ENCODE data around the gene MAP3K2.

The MAP3K2 gene

GRCh38 chr2:127280693-127281092 is 107.1 kb downstream of the MAP3K2 start:
- no peak for DNase-seq

GRCh38 chr2:127279781-127280180 is 108.0 kb downstream of the MAP3K2 start:
- DNase-seq, result no peak

GRCh38 chr2:127278959-127279358 is 108.8 kb downstream of the MAP3K2 start:
- DNase-seq, result no peak

- DNase-seq, result no peak
Measured at GRCh38 chr2:127277028-127277427, 110.7 kb downstream of the MAP3K2 start.

GRCh38 chr2:127275789-127276188 is 112.0 kb downstream of the MAP3K2 start:
- DNase-seq, result no peak

GRCh38 chr2:127275356-127275755 is 112.4 kb downstream of the MAP3K2 start:
- DNase-seq, result no peak

GRCh38 chr2:127270663-127271062 is 117.1 kb downstream of the MAP3K2 start:
- DNase-seq, result no peak

- DNase-seq, result no peak
Measured at GRCh38 chr2:127261804-127262406, 125.9 kb downstream of the MAP3K2 start.

- DNase-seq, result no peak
Measured at GRCh38 chr2:127259355-127259754, 128.4 kb downstream of the MAP3K2 start.

- no peak for DNase-seq
Measured at GRCh38 chr2:127256866-127257265, 130.9 kb downstream of the MAP3K2 start.

GRCh38 chr2:127256381-127256780 is 131.4 kb downstream of the MAP3K2 start:
- no peak for DNase-seq

GRCh38 chr2:127255721-127256120 is 132.1 kb downstream of the MAP3K2 start:
- no peak for DNase-seq

- DNase-seq, result no peak
Measured at GRCh38 chr2:127255146-127255545, 132.6 kb downstream of the MAP3K2 start.

- DNase-seq, result no peak
Measured at GRCh38 chr2:127254386-127254981, 133.3 kb downstream of the MAP3K2 start.

Data from NCI-H526 treated with DMSO at 0.1 percent for 48 hours (cell line).